Ishikawa (cell line): Measurements from ENCODE around the gene FAM120AOS.

Source experiments
- CEBPB ChIP-seq: IDR thresholded peaks from 2 replicates; pipeline ENCODE4 v1.6.1; 2012
- CREB1 ChIP-seq: IDR thresholded peaks from 2 replicates; pipeline ENCODE4 v1.6.1; 2012; ENCODE audit warnings: low read depth
- EGR1 ChIP-seq: IDR thresholded peaks from 2 replicates; pipeline ENCODE4 v1.6.1; 2012
- EP300 ChIP-seq: IDR thresholded peaks from 2 replicates; pipeline ENCODE4 v1.6.1; 2012; ENCODE audit warnings: borderline replicate concordance
- FOXM1 ChIP-seq: IDR thresholded peaks from 2 replicates; pipeline ENCODE4 v1.6.1; 2012; ENCODE audit warnings: low read depth, borderline replicate concordance
- NFIC ChIP-seq: IDR thresholded peaks from 2 replicates; pipeline ENCODE4 v1.6.1; 2012
- RAD21 ChIP-seq: IDR thresholded peaks from 2 replicates; pipeline ENCODE4 v1.6.1; 2012; ENCODE audit warnings: low read depth
- REST ChIP-seq: IDR thresholded peaks from 2 replicates; pipeline ENCODE4 v1.6.1; 2012; ENCODE audit warnings: low read depth, mild to moderate bottlenecking
- TAF1 ChIP-seq: IDR thresholded peaks from 2 replicates; pipeline ENCODE4 v1.6.1; 2012; ENCODE audit warnings: low read depth, mild to moderate bottlenecking
- TCF12 ChIP-seq: IDR thresholded peaks from 2 replicates; pipeline ENCODE4 v1.6.1; 2012; ENCODE audit warnings: low read depth
- TEAD4 ChIP-seq: IDR thresholded peaks from 2 replicates; pipeline ENCODE4 v1.6.1; 2012
- USF1 ChIP-seq: IDR thresholded peaks from 2 replicates; pipeline ENCODE4 v1.6.1; 2012
- YY1 ChIP-seq: IDR thresholded peaks from 2 replicates; pipeline ENCODE4 v1.6.1; 2012; ENCODE audit warnings: low read depth
- ZBTB7A ChIP-seq: IDR thresholded peaks from 2 replicates; pipeline ENCODE4 v1.6.1; 2012; ENCODE audit warnings: low read depth
- TF ChIP-seq, protein P1 (sequence below): IDR thresholded peaks from 2 replicates; pipeline ENCODE4 v1.6.1; 2012

FAM120AOS gene

DNA sequence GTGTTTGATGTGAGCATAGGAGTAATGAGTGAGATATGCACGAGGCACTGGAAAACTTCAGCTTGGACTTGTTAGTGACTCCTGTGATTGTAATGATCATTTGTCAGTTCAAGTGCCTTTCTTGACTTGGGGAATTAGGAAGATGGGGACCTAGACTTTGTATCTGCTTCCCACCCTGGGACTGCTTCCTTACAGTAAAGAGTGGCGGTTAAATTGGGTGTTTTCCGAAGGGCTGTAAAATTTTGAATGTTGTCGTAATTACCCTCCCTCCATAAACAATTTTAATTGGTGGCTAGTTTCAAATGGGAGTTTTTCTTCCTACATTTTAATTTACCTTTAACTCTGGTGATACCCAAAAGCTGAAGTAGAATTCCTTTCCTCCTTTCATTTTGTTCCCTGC is 23.5 kb upstream of the FAM120AOS start:
- TF ChIP-seq YY1: no peak
- TF ChIP-seq, protein P1, sequence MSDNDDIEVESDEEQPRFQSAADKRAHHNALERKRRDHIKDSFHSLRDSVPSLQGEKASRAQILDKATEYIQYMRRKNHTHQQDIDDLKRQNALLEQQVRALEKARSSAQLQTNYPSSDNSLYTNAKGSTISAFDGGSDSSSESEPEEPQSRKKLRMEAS: no peak
- TF ChIP-seq ZBTB7A: no peak
- no peak for TF ChIP-seq TEAD4
- TF ChIP-seq EP300: no peak
- TF ChIP-seq RAD21: no peak

- TF ChIP-seq TAF1 (no peak), RAD21 (no peak), USF1 (no peak), YY1 (no peak), EGR1 (no peak), EP300 (no peak), CREB1 (no peak), REST (no peak), TCF12 (no peak), FOXM1 (no peak), NFIC (no peak), TEAD4 (no peak), ZBTB7A (no peak), CEBPB (no peak)
- TF ChIP-seq, protein P1: no peak
These were observed 22.5 kb upstream of the FAM120AOS start for GRCh38 chr9:93475856-93476255.

- TF ChIP-seq FOXM1: no peak
- no peak for TF ChIP-seq REST
- TF ChIP-seq, protein P1: no peak
- TF ChIP-seq CREB1: no peak
- TF ChIP-seq ZBTB7A: no peak
- TF ChIP-seq RAD21: no peak
- TF ChIP-seq YY1: no peak
- no peak for TF ChIP-seq NFIC
- no peak for TF ChIP-seq EP300
- TF ChIP-seq TAF1: no peak
- no peak for TF ChIP-seq CEBPB
- TF ChIP-seq EGR1: no peak
- no peak for TF ChIP-seq USF1
- TF ChIP-seq TEAD4: no peak
- TF ChIP-seq TCF12: no peak
These were observed 21.7 kb upstream of the FAM120AOS start for GRCh38 chr9:93475108-93475507.

DNA sequence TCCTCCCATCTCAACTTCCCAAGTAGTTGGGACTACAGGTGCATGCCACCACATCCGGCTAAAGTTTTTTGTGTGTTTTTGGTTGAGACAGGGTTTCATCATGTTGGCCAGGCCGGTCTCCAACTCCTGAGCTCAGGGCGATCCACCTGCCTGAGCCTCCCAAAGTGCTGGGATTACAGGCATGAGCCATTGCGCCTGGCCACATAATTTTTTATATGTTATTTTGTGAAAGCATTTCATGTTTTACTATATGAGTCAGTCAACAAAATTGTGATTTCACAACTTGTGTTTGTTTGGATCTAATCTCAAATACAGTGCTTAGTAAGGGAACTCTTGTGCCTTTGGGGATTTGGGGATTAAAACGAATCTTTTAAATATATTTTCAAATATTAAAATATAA is 20.0 kb upstream of the FAM120AOS start:
- TF ChIP-seq NFIC: no peak
- no peak for TF ChIP-seq TAF1
- TF ChIP-seq REST: no peak
- TF ChIP-seq CEBPB: no peak
- TF ChIP-seq YY1: no peak
- no peak for TF ChIP-seq CREB1
- no peak for TF ChIP-seq ZBTB7A
- TF ChIP-seq RAD21: no peak

DNA sequence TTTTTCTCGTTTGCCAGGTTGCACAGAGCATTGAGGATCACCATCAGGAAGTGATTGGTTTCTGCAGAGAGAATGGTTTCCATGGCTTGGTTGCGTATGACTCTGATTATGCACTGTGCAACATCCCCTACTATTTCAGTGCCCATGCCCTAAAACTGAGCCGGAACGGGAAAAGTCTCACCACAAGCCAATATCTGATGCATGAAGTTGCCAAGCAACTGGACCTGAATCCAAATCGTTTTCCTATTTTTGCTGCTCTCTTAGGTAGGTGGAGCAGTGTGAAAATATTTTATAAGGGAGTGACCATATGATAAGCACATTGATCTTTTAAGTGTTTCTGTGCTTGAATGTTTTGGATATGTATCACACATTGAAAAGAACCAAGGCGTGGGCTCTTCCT is 17.7 kb upstream of the FAM120AOS start:
- TF ChIP-seq EGR1 (no peak), YY1 (no peak), REST (no peak), USF1 (no peak), ZBTB7A (no peak), EP300 (no peak), TCF12 (no peak)
